ENCODE data around the gene FGR. TPM values are rescaled to one million over a fixed set of nuclear protein-coding genes. Genes with fewer than 3 reads are reported as not detected.
"Not testable (repeated sequence)": the region's sequence is repeated elsewhere in the genome, so short reads cannot be mapped to it uniquely, and the experiment has no call there.

Gene FGR
- total RNA-seq, 1 donor = 0.18 TPM

DNA sequence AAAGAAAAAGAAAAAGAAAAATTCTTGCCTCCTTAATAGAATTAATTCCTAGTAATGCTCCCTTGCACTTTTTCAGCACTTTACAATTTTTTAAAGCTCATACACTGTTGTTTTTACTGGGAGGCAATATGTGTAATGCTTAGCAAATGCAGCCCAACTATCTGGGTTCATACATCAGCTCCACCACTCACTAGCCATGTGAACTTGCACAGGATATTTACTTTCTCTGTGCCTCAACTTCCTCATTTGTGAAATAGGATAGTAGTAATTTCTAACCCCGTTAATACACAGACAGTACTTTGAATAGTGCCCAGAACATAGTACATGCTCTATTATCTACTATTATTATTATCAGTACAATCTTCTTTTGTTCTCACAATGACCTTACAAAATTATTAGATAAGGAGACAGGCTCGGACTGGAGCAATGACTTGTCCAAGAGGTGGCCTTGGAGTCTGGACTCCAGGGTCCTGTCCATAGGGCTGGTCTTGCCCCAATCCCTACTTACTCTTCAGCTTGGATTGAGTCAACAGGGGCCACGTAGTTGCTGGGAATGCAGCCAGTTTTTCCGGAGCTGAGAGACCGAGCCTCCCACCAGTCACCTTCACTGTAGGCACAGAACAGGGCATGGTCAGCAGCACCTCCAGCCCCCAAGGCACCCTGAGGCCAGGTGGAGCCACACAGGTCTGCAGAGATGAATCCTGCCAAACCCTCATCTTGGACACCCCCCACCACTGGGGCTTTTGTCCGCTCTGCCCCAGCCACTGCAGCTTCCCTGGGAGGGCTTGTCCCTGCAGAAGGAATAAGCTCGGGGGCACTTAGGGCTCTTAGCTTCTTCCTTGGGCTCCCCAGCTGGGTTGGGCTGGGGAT, 13.7 kb downstream of the FGR start:
- no peak overlapping the region for H3K4me3 ChIP-seq (ENCODE audit: low read depth, low read length)
- TF ChIP-seq, protein P1, sequence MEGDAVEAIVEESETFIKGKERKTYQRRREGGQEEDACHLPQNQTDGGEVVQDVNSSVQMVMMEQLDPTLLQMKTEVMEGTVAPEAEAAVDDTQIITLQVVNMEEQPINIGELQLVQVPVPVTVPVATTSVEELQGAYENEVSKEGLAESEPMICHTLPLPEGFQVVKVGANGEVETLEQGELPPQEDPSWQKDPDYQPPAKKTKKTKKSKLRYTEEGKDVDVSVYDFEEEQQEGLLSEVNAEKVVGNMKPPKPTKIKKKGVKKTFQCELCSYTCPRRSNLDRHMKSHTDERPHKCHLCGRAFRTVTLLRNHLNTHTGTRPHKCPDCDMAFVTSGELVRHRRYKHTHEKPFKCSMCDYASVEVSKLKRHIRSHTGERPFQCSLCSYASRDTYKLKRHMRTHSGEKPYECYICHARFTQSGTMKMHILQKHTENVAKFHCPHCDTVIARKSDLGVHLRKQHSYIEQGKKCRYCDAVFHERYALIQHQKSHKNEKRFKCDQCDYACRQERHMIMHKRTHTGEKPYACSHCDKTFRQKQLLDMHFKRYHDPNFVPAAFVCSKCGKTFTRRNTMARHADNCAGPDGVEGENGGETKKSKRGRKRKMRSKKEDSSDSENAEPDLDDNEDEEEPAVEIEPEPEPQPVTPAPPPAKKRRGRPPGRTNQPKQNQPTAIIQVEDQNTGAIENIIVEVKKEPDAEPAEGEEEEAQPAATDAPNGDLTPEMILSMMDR (IDR thresholded peaks at IDR 0.05; ENCODE audit: insufficient read depth, low read length) = no peak
- DNase-seq (ENCODE audit: low read depth) = peak; percentile 48

DNA sequence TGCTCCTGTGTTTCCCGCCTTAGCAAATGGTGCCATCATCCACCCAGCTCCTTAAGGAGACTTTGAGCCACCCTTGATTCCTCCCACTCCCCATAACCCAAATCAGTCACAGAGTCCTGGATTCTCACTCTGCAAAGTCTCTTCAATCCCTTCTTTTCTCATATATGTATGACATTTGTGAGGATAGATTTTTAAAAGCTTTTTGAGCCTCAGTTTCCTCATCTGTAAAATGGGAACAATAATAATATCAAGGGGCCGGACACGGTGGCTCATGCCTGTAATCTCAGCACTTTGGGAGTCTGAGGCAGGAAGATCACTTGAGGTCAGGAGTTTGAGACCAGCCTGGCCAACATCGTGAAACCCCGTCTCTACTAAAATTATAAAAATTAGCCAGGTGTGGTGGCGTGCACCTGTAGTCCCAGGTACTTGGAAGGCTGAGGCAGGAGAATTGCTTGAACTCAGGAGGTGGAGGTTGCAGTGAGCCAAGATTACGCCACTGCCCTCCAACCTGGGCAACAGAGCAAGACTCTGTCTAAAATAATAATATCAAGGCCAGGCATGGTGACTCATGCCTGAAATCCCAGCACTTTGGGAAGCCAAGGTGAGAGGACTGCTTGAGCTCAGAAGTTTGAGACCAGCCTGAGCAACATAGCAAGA, 15.1 kb downstream of the FGR start:
- H3K4me3 ChIP-seq (ENCODE audit: low read depth, low read length); DNase-seq (ENCODE audit: low read depth): not testable (repeated sequence)

DNA sequence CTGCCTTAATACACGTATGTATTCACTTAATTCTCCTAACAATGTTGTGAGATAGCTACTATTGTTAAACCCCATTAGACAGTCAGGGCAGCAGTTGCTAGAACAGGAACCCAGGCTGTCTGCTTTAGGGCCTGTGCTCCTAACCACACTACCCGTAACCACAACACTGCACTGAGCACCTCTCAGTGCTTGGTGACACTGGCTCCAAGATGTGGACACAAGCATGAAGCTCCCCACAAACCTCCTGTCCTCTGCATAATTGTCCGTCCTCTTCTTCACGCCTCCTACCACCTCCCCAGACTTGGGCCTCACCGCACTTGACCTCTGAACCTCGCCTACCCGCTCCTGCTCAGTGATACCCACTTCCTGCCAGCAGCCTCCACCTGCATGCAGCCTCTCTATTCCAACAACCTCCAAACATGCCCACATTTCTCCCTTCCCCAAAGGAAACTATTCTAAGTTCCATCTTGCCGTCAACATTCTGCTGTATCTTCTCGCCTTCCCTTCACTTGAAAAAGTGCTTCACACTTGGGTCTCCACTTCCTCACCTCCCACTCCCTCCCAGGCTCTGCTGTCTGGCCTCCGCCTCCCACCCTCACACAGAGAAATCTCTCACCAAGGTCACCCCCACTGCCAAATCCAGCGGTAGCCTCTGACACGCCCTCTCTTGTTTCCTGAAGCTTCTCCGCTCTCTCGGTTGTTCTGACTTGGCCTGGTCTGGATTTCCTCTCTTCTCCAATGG, 16.5 kb downstream of the FGR start:
- no peak for DNase-seq (ENCODE audit: low read depth)
- no peak overlapping the region for H3K4me3 ChIP-seq (ENCODE audit: low read depth, low read length)
- TF ChIP-seq, protein P1 (IDR thresholded peaks at IDR 0.05; ENCODE audit: insufficient read depth, low read length) = no peak

DNA sequence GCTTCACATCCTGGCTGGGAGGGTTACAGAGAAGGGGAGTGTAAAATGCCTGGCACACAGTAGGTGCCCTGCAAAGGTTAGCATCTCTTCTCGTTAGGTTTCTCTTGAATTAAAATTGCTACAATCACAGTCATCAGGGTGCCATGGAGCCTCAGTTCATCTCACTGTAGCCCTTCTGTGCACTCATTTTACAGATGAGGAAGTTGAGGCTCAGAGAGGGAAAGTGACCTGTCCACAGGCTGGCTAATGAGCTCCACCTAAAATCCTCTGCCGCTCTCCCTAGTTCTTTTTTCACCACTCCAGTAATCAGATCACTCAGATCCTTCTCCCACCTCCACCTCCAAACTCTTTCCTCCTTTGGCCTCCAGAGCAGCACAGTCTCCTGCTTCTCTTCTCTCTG, 17.6 kb downstream of the FGR start:
- TF ChIP-seq, protein P1 (IDR thresholded peaks at IDR 0.05; ENCODE audit: insufficient read depth, low read length) = no peak
- no peak for DNase-seq (ENCODE audit: low read depth)
- H3K4me3 ChIP-seq (ENCODE audit: low read depth, low read length) = no peak overlapping the region

DNA sequence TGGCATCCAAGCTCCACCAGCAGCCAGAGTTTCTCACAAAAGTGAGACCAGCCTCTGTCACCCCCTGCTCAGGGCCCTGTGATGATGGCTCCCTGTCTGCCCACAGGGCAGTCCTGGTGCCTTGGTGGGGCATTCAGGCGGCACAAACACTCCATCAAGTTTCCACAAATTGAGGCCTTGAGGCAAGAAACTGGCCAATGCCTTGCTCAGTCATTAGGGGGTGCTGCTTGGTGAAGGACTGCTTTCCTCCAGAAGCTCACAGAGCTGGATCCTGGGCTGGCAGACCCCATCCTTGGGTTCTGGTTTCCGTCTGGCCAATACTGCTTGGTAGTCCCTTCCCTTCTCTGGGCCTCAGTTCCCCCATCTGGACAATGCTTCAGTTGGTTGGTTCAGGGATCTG, 18.5 kb downstream of the FGR start:
- TF ChIP-seq, protein P1 (IDR thresholded peaks at IDR 0.05; ENCODE audit: insufficient read depth, low read length) = peak; percentile 22
- H3K4me3 ChIP-seq (ENCODE audit: low read depth, low read length) = no peak overlapping the region
- no peak for DNase-seq (ENCODE audit: low read depth)

DNA sequence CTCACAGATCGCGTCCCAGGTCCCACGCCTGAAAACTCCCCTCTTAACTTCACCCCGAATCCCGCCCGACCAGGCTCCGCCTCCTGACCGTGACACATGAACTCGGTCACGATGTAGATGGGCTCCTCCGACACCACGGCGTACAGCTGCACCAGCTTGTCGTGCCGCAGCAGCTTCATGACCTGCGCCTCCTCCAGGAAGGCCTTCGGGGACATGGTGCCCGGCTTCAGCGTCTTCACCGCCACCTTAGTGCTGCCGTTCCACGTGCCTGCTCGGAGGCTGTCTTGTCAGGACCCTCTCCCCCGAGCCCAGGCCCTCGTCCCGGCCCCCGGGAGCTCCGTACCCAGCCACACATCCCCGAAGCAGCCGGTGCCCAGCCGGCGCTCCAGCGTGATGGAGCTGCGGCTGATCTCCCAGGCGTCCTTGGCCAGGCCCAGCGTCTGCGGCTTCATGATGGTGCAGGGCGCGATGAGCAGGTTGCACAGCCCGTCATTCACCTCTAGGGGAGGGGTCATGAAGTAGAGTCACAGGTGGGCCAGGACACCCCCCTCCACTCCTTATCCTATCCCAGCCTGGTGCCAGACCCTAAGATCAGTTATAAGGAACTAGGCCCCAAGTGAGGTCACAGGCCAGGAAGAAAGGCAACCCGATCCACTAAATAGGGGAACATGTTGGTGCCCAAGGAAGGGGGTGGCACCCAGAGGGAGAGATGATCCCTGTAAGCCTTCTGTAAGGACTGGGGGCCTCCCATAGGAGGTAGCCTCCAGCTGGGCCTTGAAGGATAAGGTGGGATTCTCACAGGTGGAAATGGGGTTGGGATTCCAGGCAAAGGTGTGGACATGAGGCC, 19.4 kb downstream of the FGR start:
- no peak for DNase-seq (ENCODE audit: low read depth)
- H3K4me3 ChIP-seq (ENCODE audit: low read depth, low read length) = no peak overlapping the region
- TF ChIP-seq, protein P1 (IDR thresholded peaks at IDR 0.05; ENCODE audit: insufficient read depth, low read length) = no peak
